ENCODE results near the gene TTF2. TPM values are rescaled to one million over a fixed set of nuclear protein-coding genes. Genes with fewer than 3 reads are reported as not detected.

Gene TTF2
- total and polyA plus RNA-seq, 9 donors, result 2.1 to 14.0 (median 10.6) TPM

DNA sequence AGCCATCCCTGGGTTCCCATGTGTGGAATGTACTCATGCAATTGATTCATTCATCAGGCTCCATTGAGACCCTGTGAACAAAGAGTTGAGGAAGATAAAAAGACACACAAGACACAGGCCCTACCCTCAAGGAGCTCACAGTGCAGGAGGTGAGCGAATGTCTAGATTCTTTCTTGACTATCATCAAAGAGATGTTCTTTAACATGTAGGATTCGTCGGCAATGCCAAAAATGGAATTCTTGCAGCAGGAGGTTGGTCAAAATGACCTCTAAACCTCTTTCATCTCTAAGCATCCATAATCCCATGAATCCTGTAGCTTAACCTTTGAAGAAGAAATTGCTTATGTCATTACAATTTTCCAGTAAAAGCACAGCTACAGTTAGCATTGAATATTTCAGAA is 27.9 kb upstream of the TTF2 start:
- H3K4me3 ChIP-seq, result no peak overlapping the region
- no peaks in the 10 kb centered on the region for H3K27me3 ChIP-seq
- intact Hi-C loops (cut with DNase I), result no loop called here
- no peaks in the 10 kb centered on the region for H3K9me3 ChIP-seq
- H3K36me3 ChIP-seq, result no peaks in the 10 kb centered on the region
- H3K27ac ChIP-seq, result no peak overlapping the region
- no peak for DNase-seq
- WGBS, 3 donors, result 83 to 89% (median 83%) methylated on average over 3 of the region's 3 CpGs
- H3K4me1 ChIP-seq (ENCODE audit: insufficient read depth), result no peaks in the 10 kb centered on the region
- TF ChIP-seq EP300 (IDR thresholded peaks at IDR 0.05), result no peak
- no peak for TF ChIP-seq POLR2A (IDR thresholded peaks at IDR 0.05)
- TF ChIP-seq, protein P1, sequence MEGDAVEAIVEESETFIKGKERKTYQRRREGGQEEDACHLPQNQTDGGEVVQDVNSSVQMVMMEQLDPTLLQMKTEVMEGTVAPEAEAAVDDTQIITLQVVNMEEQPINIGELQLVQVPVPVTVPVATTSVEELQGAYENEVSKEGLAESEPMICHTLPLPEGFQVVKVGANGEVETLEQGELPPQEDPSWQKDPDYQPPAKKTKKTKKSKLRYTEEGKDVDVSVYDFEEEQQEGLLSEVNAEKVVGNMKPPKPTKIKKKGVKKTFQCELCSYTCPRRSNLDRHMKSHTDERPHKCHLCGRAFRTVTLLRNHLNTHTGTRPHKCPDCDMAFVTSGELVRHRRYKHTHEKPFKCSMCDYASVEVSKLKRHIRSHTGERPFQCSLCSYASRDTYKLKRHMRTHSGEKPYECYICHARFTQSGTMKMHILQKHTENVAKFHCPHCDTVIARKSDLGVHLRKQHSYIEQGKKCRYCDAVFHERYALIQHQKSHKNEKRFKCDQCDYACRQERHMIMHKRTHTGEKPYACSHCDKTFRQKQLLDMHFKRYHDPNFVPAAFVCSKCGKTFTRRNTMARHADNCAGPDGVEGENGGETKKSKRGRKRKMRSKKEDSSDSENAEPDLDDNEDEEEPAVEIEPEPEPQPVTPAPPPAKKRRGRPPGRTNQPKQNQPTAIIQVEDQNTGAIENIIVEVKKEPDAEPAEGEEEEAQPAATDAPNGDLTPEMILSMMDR (IDR thresholded peaks at IDR 0.05), result no peak

DNA sequence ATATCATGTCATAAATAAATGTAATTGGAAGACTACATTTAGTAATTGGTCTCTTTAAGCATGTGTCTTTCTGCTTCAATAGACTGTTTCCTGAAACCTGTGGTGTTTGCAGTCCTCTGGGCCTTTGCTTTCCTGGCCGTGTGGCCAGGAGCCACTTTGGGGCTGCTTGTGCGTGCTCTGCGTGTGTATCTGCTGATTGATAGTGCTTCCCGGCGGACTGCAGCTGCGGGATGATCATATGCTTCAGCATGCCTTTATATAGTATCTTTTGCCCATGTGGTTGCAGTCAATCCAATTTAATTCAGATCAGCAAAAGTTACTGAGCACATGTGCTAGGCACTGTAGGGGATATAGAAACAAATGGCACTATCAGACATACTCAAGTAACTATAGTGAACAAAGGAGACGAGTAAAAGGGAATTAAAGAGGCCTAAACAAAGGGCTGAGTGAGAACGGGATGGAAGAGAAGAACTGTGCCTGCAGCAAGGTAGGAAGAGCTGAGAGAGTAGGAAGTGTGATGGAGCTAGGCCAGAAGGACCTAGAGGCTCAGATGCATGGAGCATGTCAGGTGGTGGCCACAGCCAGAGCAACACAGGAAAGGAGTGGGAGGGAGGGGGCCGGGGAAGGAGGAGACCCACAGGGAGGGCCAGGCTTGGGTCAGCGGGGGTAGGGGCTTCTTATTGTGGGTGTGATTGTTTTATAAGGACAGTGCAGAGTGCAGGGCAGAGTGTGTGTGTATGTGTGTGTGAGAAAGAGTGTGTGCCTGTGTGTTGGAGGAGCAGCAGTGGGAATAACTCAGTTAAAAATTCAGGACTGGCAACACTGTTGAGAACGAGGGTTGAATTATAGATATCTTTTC is 27.2 kb upstream of the TTF2 start:
- H3K4me1 ChIP-seq (ENCODE audit: insufficient read depth), result no peaks in the 10 kb centered on the region
- 58 to 66% (median 62%) methylated on average over 11 of the region's 11 CpGs for WGBS, 3 donors
- no peaks in the 10 kb centered on the region for H3K36me3 ChIP-seq
- intact Hi-C loops (cut with DNase I), result no loop called here
- TF ChIP-seq POLR2A (IDR thresholded peaks at IDR 0.05) (no peak), EP300 (IDR thresholded peaks at IDR 0.05) (no peak)
- TF ChIP-seq, protein P1 (IDR thresholded peaks at IDR 0.05), result no peak
- H3K9me3 ChIP-seq, result no peaks in the 10 kb centered on the region
- no peaks in the 10 kb centered on the region for H3K27me3 ChIP-seq
- DNase-seq, result no peak
- H3K4me3 ChIP-seq, result no peak overlapping the region
- no peak overlapping the region for H3K27ac ChIP-seq

DNA sequence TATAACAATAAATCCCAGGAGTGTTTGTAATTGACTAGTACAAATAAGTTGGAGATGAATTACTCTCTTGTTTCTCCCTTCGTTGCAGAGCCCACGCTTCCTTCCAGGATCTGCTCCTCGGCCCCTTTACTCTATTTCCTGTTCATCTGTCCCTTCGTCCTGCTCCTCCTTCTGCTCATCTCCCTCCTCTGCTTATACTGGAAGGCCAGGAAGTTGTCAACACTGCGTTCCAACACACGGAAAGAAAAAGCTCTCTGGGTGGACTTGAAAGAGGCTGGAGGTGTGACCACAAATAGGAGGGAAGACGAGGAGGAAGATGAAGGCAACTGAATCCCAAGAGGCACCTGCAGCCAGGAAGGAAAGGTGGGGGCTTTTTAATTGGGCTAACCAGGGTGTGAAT is 26.4 kb upstream of the TTF2 start:
- Histone ChIP-seq H3K36me3 (no peaks in the 10 kb centered on the region), H3K9me3 (no peaks in the 10 kb centered on the region), H3K4me3 (no peak overlapping the region), H3K4me1 (ENCODE audit: insufficient read depth) (no peaks in the 10 kb centered on the region), H3K27me3 (no peaks in the 10 kb centered on the region), H3K27ac (no peak overlapping the region)
- TF ChIP-seq, protein P1 (IDR thresholded peaks at IDR 0.05), result no peak
- no peak for TF ChIP-seq POLR2A (IDR thresholded peaks at IDR 0.05)
- intact Hi-C loops (cut with DNase I), result no loop called here
- WGBS, 3 donors, result 55 to 65% (median 63%) methylated on average over 7 of the region's 7 CpGs
- no peak for DNase-seq

DNA sequence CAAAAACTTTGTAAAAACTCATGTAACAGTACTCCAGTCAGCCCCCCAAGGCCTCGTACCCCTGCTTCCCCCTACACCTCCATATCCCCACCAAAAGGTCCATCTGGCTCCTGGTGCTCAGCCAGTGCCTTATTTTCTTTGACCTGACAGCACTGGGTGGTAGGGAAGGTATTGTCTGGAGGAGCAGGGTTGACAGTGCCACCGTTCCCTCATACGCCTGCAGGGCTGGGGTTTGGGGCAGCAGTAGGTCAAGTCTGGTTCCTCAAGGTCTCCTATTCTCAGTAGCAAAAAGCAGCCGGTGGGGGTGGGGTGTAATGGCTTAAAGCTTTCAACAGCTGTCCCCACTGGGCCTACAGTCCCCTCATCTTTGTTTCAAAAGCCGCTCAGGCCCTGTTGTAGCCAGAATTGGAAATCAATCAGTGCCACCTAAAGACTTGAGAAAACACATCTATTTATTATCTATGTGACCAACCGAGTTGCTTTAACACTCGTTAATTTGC is 25.3 kb upstream of the TTF2 start:
- H3K36me3 ChIP-seq, result no peaks in the 10 kb centered on the region
- no peak overlapping the region for H3K27ac ChIP-seq
- H3K9me3 ChIP-seq, result no peaks in the 10 kb centered on the region
- WGBS, 3 donors, result 88 to 93% (median 91%) methylated on average over 7 of the region's 7 CpGs
- no peaks in the 10 kb centered on the region for H3K4me1 ChIP-seq (ENCODE audit: insufficient read depth)
- no peaks in the 10 kb centered on the region for H3K27me3 ChIP-seq
- H3K4me3 ChIP-seq, result no peak overlapping the region
- TF ChIP-seq POLR2A (IDR thresholded peaks at IDR 0.05), result no peak
- intact Hi-C loops (cut with DNase I), result no loop called here
- no peak for DNase-seq

DNA sequence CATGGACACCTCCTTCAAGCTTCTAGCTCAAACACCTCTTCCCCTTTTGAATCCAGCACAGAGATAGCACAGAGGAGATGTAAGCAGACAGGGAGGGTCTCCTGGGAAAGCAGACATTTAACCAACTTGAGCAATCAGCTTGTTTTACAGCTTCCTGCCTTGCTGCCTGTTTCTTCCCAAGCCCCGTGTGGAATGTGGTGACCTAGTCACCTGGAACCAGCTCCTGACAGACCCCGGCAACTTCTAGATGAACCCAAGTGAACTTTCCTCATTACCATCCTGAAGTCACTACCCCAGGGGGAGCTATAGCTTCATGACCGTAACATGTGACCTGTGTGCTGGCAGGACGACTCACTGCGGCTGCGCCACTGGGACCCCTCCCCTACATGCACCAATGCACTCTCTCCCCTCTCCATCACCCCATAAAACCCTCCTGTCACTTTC is 24.1 kb upstream of the TTF2 start:
- Histone ChIP-seq H3K4me3 (no peak overlapping the region), H3K36me3 (no peaks in the 10 kb centered on the region), H3K4me1 (ENCODE audit: insufficient read depth) (no peaks in the 10 kb centered on the region), H3K27me3 (no peaks in the 10 kb centered on the region), H3K27ac (no peak overlapping the region), H3K9me3 (no peaks in the 10 kb centered on the region)
- intact Hi-C loops (cut with DNase I), result no loop called here
- 71 to 81% (median 71%) methylated on average over 6 of the region's 6 CpGs for WGBS, 3 donors
- TF ChIP-seq, protein P1 (IDR thresholded peaks at IDR 0.05), result no peak
- DNase-seq, result no peak

Measured in ovary (tissue), 9 donors.